ENCODE measurements around the gene RPL7L1. TPM values are rescaled to one million over a fixed set of nuclear protein-coding genes. Genes with fewer than 3 reads are reported as not detected.
"Not testable (repeated sequence)": the region's sequence is repeated elsewhere in the genome, so short reads cannot be mapped to it uniquely, and the experiment has no call there.

RPL7L1 gene
- total and polyA plus RNA-seq, 8 donors = 7.2 to 105 (median 37.9) TPM

GRCh38 chr6:42899871-42900270, 20.5 kb downstream of the RPL7L1 start:
- Histone ChIP-seq H3K36me3 (no peaks in the 10 kb centered on the region), H3K4me3 (no peak overlapping the region), H3K9me3 (no peaks in the 10 kb centered on the region), H3K27ac (no peak overlapping the region), H3K4me1 (peaks cover 0 to 35% (median 21%) of the 10 kb centered on the region in 4 donors), H3K27me3 (no peaks in the 10 kb centered on the region)
- TF ChIP-seq POLR2A (IDR thresholded peaks at IDR 0.05) = no peak
- TF ChIP-seq POLR2AphosphoS5 (IDR thresholded peaks at IDR 0.05) = no peak
- no peak for TF ChIP-seq CTCF (IDR thresholded peaks at IDR 0.05)
- WGBS, 5 donors = 58 to 66% (median 63%) methylated on average over 8 of the region's 8 CpGs
- intact Hi-C loops (cut with DNase I; ENCODE audit: low total_unique reads) = loop anchor here (5.0 kb wide), 1 partner anchor 242 kb away; no protein-coding TSS in a partner anchor
- no peak for DNase-seq

GRCh38 chr6:42901538-42901957, 22.1 kb downstream of the RPL7L1 start:
- WGBS, 5 donors = 3 to 4% (median 4%) methylated on average over 11 of the region's 11 CpGs
- DNase-seq = peak; percentile 88 to 94
- Histone ChIP-seq H3K27ac (peak overlapping the region in 1 of 5 donors; percentile 8), H3K27me3 (no peaks in the 10 kb centered on the region), H3K4me1 (peaks cover 0 to 35% (median 21%) of the 10 kb centered on the region in 4 donors), H3K36me3 (no peaks in the 10 kb centered on the region), H3K9me3 (no peaks in the 10 kb centered on the region), H3K4me3 (peak overlapping the region in 1 of 4 donors; percentile 39)
- intact Hi-C loops (cut with DNase I; ENCODE audit: low total_unique reads) = loop anchor here (5.0 kb wide), 1 partner anchor 241 kb away; no protein-coding TSS in a partner anchor
- TF ChIP-seq CTCF (IDR thresholded peaks at IDR 0.05) (peak in 6 of 7 experiments; percentile 50 to 97 (median 92)), POLR2A (IDR thresholded peaks at IDR 0.05) (no peak), POLR2AphosphoS5 (IDR thresholded peaks at IDR 0.05) (peak in 2 of 3 donors; percentile 51 to 89), EP300 (IDR thresholded peaks at IDR 0.05) (no peak)

- not testable (repeated sequence) for H3K36me3 ChIP-seq, H3K9me3 ChIP-seq, DNase-seq, H3K27me3 ChIP-seq
- WGBS, 5 donors = 28 to 57% (median 39%) methylated on average over 22 of the region's 22 CpGs
- Histone ChIP-seq H3K4me1 (peaks cover 0 to 33% (median 21%) of the 10 kb centered on the region in 4 donors), H3K4me3 (peak overlapping the region in 2 of 4 donors; percentile 3 to 39), H3K27ac (peak overlapping the region; percentile 9 to 60 (median 43))
- intact Hi-C loops (cut with DNase I; ENCODE audit: low total_unique reads) = loop anchor here (5.0 kb wide), 1 partner anchor 240 kb away; no protein-coding TSS in a partner anchor
These were observed 23.2 kb downstream of the RPL7L1 start for GRCh38 chr6:42902429-42903263.

GRCh38 chr6:42904467-42904866, 25.1 kb downstream of the RPL7L1 start:
- Histone ChIP-seq H3K36me3 (no peaks in the 10 kb centered on the region), H3K9me3 (no peaks in the 10 kb centered on the region), H3K27me3 (no peaks in the 10 kb centered on the region), H3K4me1 (peaks cover 0 to 22% (median 12%) of the 10 kb centered on the region in 4 donors), H3K27ac (no peak overlapping the region), H3K4me3 (no peak overlapping the region)
- intact Hi-C loops (cut with DNase I; ENCODE audit: low total_unique reads) = loop anchor here (5.0 kb wide), 1 partner anchor 238 kb away; no protein-coding TSS in a partner anchor
- no peak for DNase-seq
- TF ChIP-seq CTCF (IDR thresholded peaks at IDR 0.05) (no peak), POLR2AphosphoS5 (IDR thresholded peaks at IDR 0.05) (no peak), EP300 (IDR thresholded peaks at IDR 0.05) (no peak), POLR2A (IDR thresholded peaks at IDR 0.05) (no peak)
- 87 to 96% (median 92%) methylated on average over 10 of the region's 10 CpGs for WGBS, 5 donors
